Ascending aorta (tissue), 2 donors: Measurements from ENCODE around the gene ZNF181. TPM values are rescaled to one million over a fixed set of nuclear protein-coding genes. Genes with fewer than 3 reads are reported as not detected.

Experiments used
- DNase-seq, 2 donors: peaks; one replicate each; pipeline ENCODE4 v3.0.0-alpha.2; 2019; ENCODE audit warnings: low spot score in 2 of 2
- H3K27ac ChIP-seq, 2 donors: fragments of 200-600 bp; sonication (generic); one replicate each; pipeline ENCODE4 v1.5.1; 2016 to 2017; ENCODE audit warnings: mild to moderate bottlenecking in 1 of 2
- H3K27me3 ChIP-seq: fragments of 200-600 bp; sonication (generic); one replicate; pipeline ENCODE4 v1.5.1; 2017
- H3K36me3 ChIP-seq, 2 donors: fragments of 200-600 bp; sonication (generic); one replicate each; pipeline ENCODE4 v1.5.1; 2016
- H3K4me1 ChIP-seq, 2 donors: fragments of 200-600 bp; sonication (generic); one replicate each; pipeline ENCODE4 v1.5.1; 2016 to 2017; ENCODE audit warnings: mild to moderate bottlenecking in 1 of 2
- H3K4me3 ChIP-seq, 2 donors: fragments of 200-600 bp; sonication (generic); one replicate each; pipeline ENCODE4 v1.5.1; 2016 to 2017; ENCODE audit warnings: mild to moderate bottlenecking in 1 of 2
- H3K9me3 ChIP-seq, 2 donors: fragments of 200-600 bp; sonication (generic); one replicate each; pipeline ENCODE4 v1.5.1; 2016
- CTCF ChIP-seq, 3 experiments: fragments of 200-600 bp in 2 of 3; fragments of 450-650 bp in 1 of 3; sonication (generic) in 2 of 3; IDR thresholded peaks; one replicate each; pipeline ENCODE4 v1.5.1; 2016 to 2019; ENCODE audit warnings: antibody characterized with exemption in 3 of 3, mild to moderate bottlenecking in 1 of 3, moderate library complexity in 1 of 3
- intact Hi-C: fragments of 100-400 bp; cut with DNase I; formaldehyde crosslinking; loops from one replicate; pipeline ENCODE4 v1.15.1; 2023
- total RNA-seq: library from RNA; depleted of rRNA; stranded (reverse); fragments of >200 nt; gene quantifications from one replicate; pipeline ENCODE4 v1.1.0, GENCODE V29; 2016

Gene ZNF181
- total RNA-seq, 1 donor from 2014 or later: 1.9 TPM

- Histone ChIP-seq H3K36me3 (peaks cover 3 to 18% of the 10 kb centered on the region in 2 donors), H3K27me3 (no peaks in the 10 kb centered on the region), H3K27ac (peak overlapping the region in 1 of 2 donors; percentile 80), H3K4me1 (peaks cover 0 to 3% of the 10 kb centered on the region in 2 donors), H3K9me3 (no peaks in the 10 kb centered on the region), H3K4me3 (peak overlapping the region; percentile 80 to 89)
- no peak for DNase-seq
- intact Hi-C loops: loop anchor here (1.0 to 5.0 kb wide), 3 partner anchors 40 to 1714 kb away; partner anchors contain the start of genes SCGB2B2, ZNF302 and ZNF566
- no peak for TF ChIP-seq CTCF (IDR thresholded peaks at IDR 0.05)
Observed at GRCh38 chr19:34773555-34773864, 39.5 kb downstream of the ZNF181 start.

- H3K27me3 ChIP-seq: no peaks in the 10 kb centered on the region
- no peak for DNase-seq
- TF ChIP-seq CTCF (IDR thresholded peaks at IDR 0.05): no peak
- no peak overlapping the region for H3K4me3 ChIP-seq
- H3K36me3 ChIP-seq: peaks cover 0 to 6% of the 10 kb centered on the region in 2 donors
- peaks cover 0 to 3% of the 10 kb centered on the region in 2 donors for H3K4me1 ChIP-seq
- H3K9me3 ChIP-seq: no peaks in the 10 kb centered on the region
- intact Hi-C loops: loop anchor here (5.0 kb wide), 1 partner anchor 1712 kb away; the partner anchor contains the start of gene ZNF566
- H3K27ac ChIP-seq: no peak overlapping the region
Observed at GRCh38 chr19:34774857-34775256, 40.8 kb downstream of the ZNF181 start.

- intact Hi-C loops: no loop called here
- no peak for TF ChIP-seq CTCF (IDR thresholded peaks at IDR 0.05)
- H3K27me3 ChIP-seq: no peaks in the 10 kb centered on the region
- no peaks in the 10 kb centered on the region for H3K4me1 ChIP-seq
- no peak for DNase-seq
- H3K36me3 ChIP-seq: no peaks in the 10 kb centered on the region
- no peak overlapping the region for H3K27ac ChIP-seq
- H3K9me3 ChIP-seq: no peaks in the 10 kb centered on the region
- no peak overlapping the region for H3K4me3 ChIP-seq
Observed at GRCh38 chr19:34778342-34778741, 44.3 kb downstream of the ZNF181 start.

GRCh38 chr19:34779652-34780051 lies 45.6 kb downstream of the ZNF181 start:
- DNase-seq: no peak
- Histone ChIP-seq H3K4me1 (no peaks in the 10 kb centered on the region), H3K27ac (no peak overlapping the region), H3K9me3 (no peaks in the 10 kb centered on the region), H3K27me3 (no peaks in the 10 kb centered on the region), H3K36me3 (no peaks in the 10 kb centered on the region), H3K4me3 (no peak overlapping the region)
- intact Hi-C loops: no loop called here
- TF ChIP-seq CTCF (IDR thresholded peaks at IDR 0.05): no peak

GRCh38 chr19:34786236-34786635 lies 52.2 kb downstream of the ZNF181 start:
- Histone ChIP-seq H3K27ac (no peak overlapping the region), H3K27me3 (no peaks in the 10 kb centered on the region), H3K4me1 (no peaks in the 10 kb centered on the region), H3K9me3 (no peaks in the 10 kb centered on the region), H3K36me3 (no peaks in the 10 kb centered on the region), H3K4me3 (no peak overlapping the region)
- intact Hi-C loops: no loop called here
- DNase-seq: no peak
- no peak for TF ChIP-seq CTCF (IDR thresholded peaks at IDR 0.05)
